IMR-90 (cell line): Measurements from ENCODE around the gene CFAP97D2. TPM values are rescaled to one million over a fixed set of nuclear protein-coding genes. Genes with fewer than 3 reads are reported as not detected.

ENCODE experiments used
- ATAC-seq: fragments of 200-7000 bp; cut with Tn5 transposase; 2 replicates; pipeline ENCODE4 v1.9.1; 2020; ENCODE audit warnings: low read depth, mild to moderate bottlenecking, moderate library complexity
- BruUV-seq: library from RNA; stranded (reverse); fragments of 400-500 nt; replicated peaks from 2 replicates; lab custom pipeline; 2021; lab: Mats Ljungman, UMichigan
- CTCF ChIA-PET: fragments of 300-600 bp; formaldehyde crosslinking; extraction: SDS; loops from one replicate; lab custom pipeline; 2021; ENCODE audit warnings: antibody characterized with exemption; lab: Yijun Ruan, JAX
- POLR2A ChIA-PET: fragments of 300-600 bp; sonication (Branson Sonifier 250); formaldehyde crosslinking; loops from one replicate; lab custom pipeline; 2022; ENCODE audit warnings: antibody characterized with exemption; ENCODE audit not compliant: unreplicated experiment; lab: Charles Lee
- DNase-seq: peaks from one replicate; pipeline ENCODE4 v3.0.0; 2013
- H2AFZ ChIP-seq: replicated peaks from 2 replicates; pipeline ENCODE3; 2013; ENCODE audit warnings: low read length, mild to moderate bottlenecking; ENCODE audit not compliant: poor library complexity
- H2AK5ac ChIP-seq: 2 replicates; pipeline ENCODE4 v1.6.1; 2013; ENCODE audit warnings: low read depth, low read length, inconsistent platforms
- H2AK9ac ChIP-seq: replicated peaks from 2 replicates; pipeline ENCODE3; 2013; ENCODE audit warnings: mild to moderate bottlenecking, low read depth, low read length, moderate library complexity; ENCODE audit not compliant: poor library complexity
- H2BK120ac ChIP-seq: 2 replicates; pipeline ENCODE4 v1.6.1; 2013; ENCODE audit warnings: low read depth, low read length, inconsistent platforms
- H2BK15ac ChIP-seq: 3 replicates; pipeline ENCODE4 v1.6.1; 2013; ENCODE audit warnings: low read depth, low read length, inconsistent platforms
- H2BK20ac ChIP-seq: 2 replicates; pipeline ENCODE4 v1.6.1; 2013; ENCODE audit warnings: low read depth, mild to moderate bottlenecking, inconsistent platforms, low read length, moderate library complexity
- H2BK5ac ChIP-seq: 2 replicates; pipeline ENCODE4 v1.6.1; 2013; ENCODE audit warnings: mild to moderate bottlenecking, low read depth, low read length, inconsistent platforms; ENCODE audit not compliant: poor library complexity, severe bottlenecking
- H3K14ac ChIP-seq: replicated peaks from 2 replicates; pipeline ENCODE4 v1.6.1; 2013; ENCODE audit warnings: low read depth, low read length, inconsistent platforms
- H3K18ac ChIP-seq: 2 replicates; pipeline ENCODE4 v1.6.1; 2013; ENCODE audit warnings: low read depth, low read length, control low read depth
- H3K23ac ChIP-seq: 2 replicates; pipeline ENCODE4 v1.6.1; 2013; ENCODE audit warnings: low read depth, low read length, inconsistent platforms
- H3K27ac ChIP-seq: 2 replicates; pipeline ENCODE4 v1.5.1; 2013; ENCODE audit warnings: mild to moderate bottlenecking, control low read depth, low read length; ENCODE audit not compliant: insufficient read depth
- H3K27me3 ChIP-seq: 2 replicates; pipeline ENCODE4 v1.6.1; 2013; ENCODE audit warnings: low read length; ENCODE audit not compliant: control insufficient read depth, insufficient read depth
- H3K36me3 ChIP-seq: 2 replicates; pipeline ENCODE4 v1.6.1; 2013; ENCODE audit warnings: low read length, mixed read lengths; ENCODE audit not compliant: control insufficient read depth, insufficient read depth
- H3K4ac ChIP-seq: 2 replicates; pipeline ENCODE4 v1.6.1; 2013; ENCODE audit warnings: low read depth, low read length, inconsistent platforms
- H3K4me1 ChIP-seq: 2 replicates; pipeline ENCODE4 v1.6.1; 2013; ENCODE audit warnings: low read length, mixed read lengths; ENCODE audit not compliant: control insufficient read depth, insufficient read depth
- H3K4me2 ChIP-seq: 2 replicates; pipeline ENCODE4 v1.6.1; 2013; ENCODE audit warnings: low read depth, mild to moderate bottlenecking, control low read depth, low read length, moderate library complexity
- H3K4me3 ChIP-seq: 2 replicates; pipeline ENCODE4 v1.5.1; 2013; ENCODE audit warnings: low read depth, mild to moderate bottlenecking, control low read depth, low read length, moderate library complexity; ENCODE audit not compliant: insufficient read depth
- H3K56ac ChIP-seq: 2 replicates; pipeline ENCODE4 v1.6.1; 2013; ENCODE audit warnings: low read length, inconsistent platforms; ENCODE audit not compliant: insufficient read depth; ENCODE audit errors: extremely low read depth
- H3K79me1 ChIP-seq, 2 experiments: 2 replicates each; pipeline ENCODE4 v1.6.1; 2013; ENCODE audit warnings: low read length in 2 of 2, inconsistent platforms in 1 of 2, low read depth in 1 of 2
- H3K9ac ChIP-seq: 2 replicates; pipeline ENCODE4 v1.6.1; 2013; ENCODE audit warnings: low read depth, low read length, control low read depth
- H3K9me1 ChIP-seq: 2 replicates; pipeline ENCODE4 v1.6.1; 2013; ENCODE audit warnings: low read length, inconsistent platforms; ENCODE audit not compliant: insufficient read depth
- H3K9me3 ChIP-seq: 2 replicates; pipeline ENCODE4 v1.6.1; 2013; ENCODE audit warnings: low read length; ENCODE audit not compliant: control insufficient read depth, insufficient read depth
- H4K20me1 ChIP-seq: 2 replicates; pipeline ENCODE4 v1.6.1; 2013; ENCODE audit warnings: low read length, inconsistent platforms; ENCODE audit not compliant: insufficient read depth
- H4K5ac ChIP-seq: 2 replicates; pipeline ENCODE4 v1.6.1; 2013; ENCODE audit warnings: mild to moderate bottlenecking, low read depth, low read length, control low read depth
- H4K8ac ChIP-seq, 2 experiments: 2 replicates each; pipeline ENCODE4 v1.6.1; 2013; ENCODE audit warnings: low read depth in 2 of 2, low read length in 2 of 2, control low read depth in 1 of 2, inconsistent platforms in 1 of 2
- H4K91ac ChIP-seq: 2 replicates; pipeline ENCODE4 v1.6.1; 2013; ENCODE audit warnings: low read depth, low read length, inconsistent platforms; ENCODE audit not compliant: insufficient read depth
- BHLHE40 ChIP-seq: fragments of 150-350 bp; IDR thresholded peaks from 2 replicates; pipeline ENCODE4 v1.6.1; 2016; ENCODE audit warnings: mild to moderate bottlenecking, low read depth, low read length
- CEBPB ChIP-seq: IDR thresholded peaks from 2 replicates; pipeline ENCODE4 v1.6.1; 2012; ENCODE audit warnings: low read depth, low read length, improper control_type of control experiment
- CHD1 ChIP-seq: IDR thresholded peaks from 2 replicates; pipeline ENCODE4 v1.6.1; 2012; ENCODE audit warnings: low read depth, low read length, improper control_type of control experiment
- FOS ChIP-seq: fragments of 150-350 bp; IDR thresholded peaks from 2 replicates; pipeline ENCODE4 v1.6.1; 2016; ENCODE audit warnings: low read depth, low read length
- MAFK ChIP-seq: IDR thresholded peaks from 2 replicates; pipeline ENCODE4 v1.6.1; 2012; ENCODE audit warnings: low read depth, low read length, improper control_type of control experiment
- RCOR1 ChIP-seq: IDR thresholded peaks from 2 replicates; pipeline ENCODE4 v1.6.1; 2012; ENCODE audit warnings: mild to moderate bottlenecking, low read length, improper control_type of control experiment; ENCODE audit not compliant: insufficient replicate concordance
- USF2 ChIP-seq: fragments of 150-350 bp; IDR thresholded peaks from 2 replicates; pipeline ENCODE4 v1.6.1; 2017; ENCODE audit warnings: mild to moderate bottlenecking, antibody characterized with exemption, low read length, low read depth
- WGBS, 2 experiments: methylation state at CpG; one replicate each; pipeline versions ENCODE4 v1.1.5 to v1.1.7; 2013; ENCODE audit warnings: missing lambda C conversion rate in 2 of 2; ENCODE audit not compliant: insufficient read length in 1 of 2; ENCODE audit errors: extremely low coverage in 2 of 2; 5-methylcytosine and 5-hydroxymethylcytosine counted together
- dilution Hi-C: fragments of 300-500 bp; cut with HindIII; formaldehyde crosslinking; loops from one replicate; pipeline ENCODE4 v1.14.3; 2018; ENCODE audit warnings: low sequenced_read_pairs; ENCODE audit not compliant: unreplicated experiment
- in situ Hi-C: fragments of 300-500 bp; cut with MboI; formaldehyde crosslinking; loops from 3 replicates; pipeline ENCODE4 v1.14.3; 2019; ENCODE audit warnings: low sequenced_read_pairs, inconsistent platforms, mixed read lengths
- intact Hi-C: fragments of 100-400 bp; cut with micrococcal nuclease; formaldehyde crosslinking; loops from 2 replicates; pipeline ENCODE4 v1.10.0; 2022
- polyA plus RNA-seq, 3 experiments: library from polyadenylated mRNA; depleted of rRNA; stranded (reverse); fragments of >200 nt; gene quantifications; 2 replicates each; pipeline ENCODE4 v1.2.3, GENCODE V29; 2012; ENCODE audit warnings: low replicate concordance in 1 of 3
- total RNA-seq: library from RNA; depleted of rRNA; stranded (reverse); fragments of >200 nt; gene quantifications from 2 replicates; pipeline ENCODE4 v1.2.3, GENCODE V29; 2012
- TF ChIP-seq, protein P1 (sequence below): conservative IDR thresholded peaks from 2 replicates; pipeline ENCODE4 v1.5.1; 2012; ENCODE audit warnings: mild to moderate bottlenecking, low read depth, low read length, improper control_type of control experiment

CFAP97D2 gene
- total and polyA plus RNA-seq, 2 of the 4 experiments (the other 2 are of a cell fraction) = not detected

- Histone ChIP-seq H3K9ac (no peak overlapping the region), H4K5ac (no peak overlapping the region), H2BK20ac (no peak overlapping the region), H2AK5ac (no peak overlapping the region), H2BK5ac (no peak overlapping the region), H3K9me1 (0 out of 2 replicates have a peak, but pooled peaks cover 2% of the 10 kb centered on the region), H3K9me3 (no peaks in the 10 kb centered on the region), H3K27me3 (no peaks in the 10 kb centered on the region; the same call in 1 of the 2 replicates), H3K18ac (no peak overlapping the region), H3K56ac (no peak overlapping the region), H3K4ac (no peak overlapping the region), H4K8ac (no peak overlapping the region), H3K79me1 (no peaks in the 10 kb centered on the region), H3K4me1 (peaks cover 2% of the 10 kb centered on the region; the same call in 1 of the 2 replicates), H4K91ac (no peak overlapping the region), H4K20me1 (no peaks in the 10 kb centered on the region), H3K14ac (no peak overlapping the region), H2BK15ac (no peak overlapping the region), H3K23ac (no peak overlapping the region), H2AFZ (no peak overlapping the region), H2BK120ac (no peak overlapping the region), H3K4me2 (no peak overlapping the region), H2AK9ac (no peak overlapping the region), H3K4me3 (no peak overlapping the region), H3K27ac (no peak overlapping the region), H3K36me3 (no peaks in the 10 kb centered on the region)
- TF ChIP-seq, protein P1, sequence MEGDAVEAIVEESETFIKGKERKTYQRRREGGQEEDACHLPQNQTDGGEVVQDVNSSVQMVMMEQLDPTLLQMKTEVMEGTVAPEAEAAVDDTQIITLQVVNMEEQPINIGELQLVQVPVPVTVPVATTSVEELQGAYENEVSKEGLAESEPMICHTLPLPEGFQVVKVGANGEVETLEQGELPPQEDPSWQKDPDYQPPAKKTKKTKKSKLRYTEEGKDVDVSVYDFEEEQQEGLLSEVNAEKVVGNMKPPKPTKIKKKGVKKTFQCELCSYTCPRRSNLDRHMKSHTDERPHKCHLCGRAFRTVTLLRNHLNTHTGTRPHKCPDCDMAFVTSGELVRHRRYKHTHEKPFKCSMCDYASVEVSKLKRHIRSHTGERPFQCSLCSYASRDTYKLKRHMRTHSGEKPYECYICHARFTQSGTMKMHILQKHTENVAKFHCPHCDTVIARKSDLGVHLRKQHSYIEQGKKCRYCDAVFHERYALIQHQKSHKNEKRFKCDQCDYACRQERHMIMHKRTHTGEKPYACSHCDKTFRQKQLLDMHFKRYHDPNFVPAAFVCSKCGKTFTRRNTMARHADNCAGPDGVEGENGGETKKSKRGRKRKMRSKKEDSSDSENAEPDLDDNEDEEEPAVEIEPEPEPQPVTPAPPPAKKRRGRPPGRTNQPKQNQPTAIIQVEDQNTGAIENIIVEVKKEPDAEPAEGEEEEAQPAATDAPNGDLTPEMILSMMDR = no peak
- TF ChIP-seq RCOR1 (no peak), BHLHE40 (no peak), USF2 (no peak), MAFK (no peak), FOS (no peak), CEBPB (no peak), CHD1 (no peak)
- in situ Hi-C loops = no loop called here
- no peak for ATAC-seq
- WGBS, 2 experiments = no CpG with 5 or more reads among the region's 3 CpGs
- no peak for DNase-seq
- ChIA-PET POLR2A (no interaction called here), CTCF (no interaction called here)
- dilution Hi-C loops = no loop called here
- intact Hi-C loops = no loop called here
- BruUV-seq = no TSS peak
Measured at GRCh38 chr13:114219392-114219791, 40.3 kb downstream of the CFAP97D2 start.
